Measurements from ENCODE around the gene GALNT17. TPM values are rescaled to one million over a fixed set of nuclear protein-coding genes. Genes with fewer than 3 reads are reported as not detected.

Gene GALNT17
- total and polyA plus RNA-seq, 2 experiments from 2014 or later: 2.3 to 4.6 TPM

- TF ChIP-seq CTCF (IDR thresholded peaks at IDR 0.05; ENCODE audit: low read depth, low read length): no peak
- no peaks in the 10 kb centered on the region for H3K4me1 ChIP-seq (ENCODE audit: low read depth)
- no peaks in the 10 kb centered on the region for H3K27me3 ChIP-seq
- no peak overlapping the region for H3K27ac ChIP-seq
- H3K4me3 ChIP-seq: no peak overlapping the region
- H3K9me3 ChIP-seq (ENCODE audit: low read depth): no peaks in the 10 kb centered on the region
- no peaks in the 10 kb centered on the region for H3K36me3 ChIP-seq
- no peak for DNase-seq (ENCODE audit: low read depth in 1 of 2, low spot score in 1 of 2)
Observed at GRCh38 chr7:71221049-71221448, 89.1 kb downstream of the GALNT17 start.

GRCh38 chr7:71221549-71221948, 89.6 kb downstream of the GALNT17 start:
- Histone ChIP-seq H3K27me3 (no peaks in the 10 kb centered on the region), H3K4me1 (ENCODE audit: low read depth) (no peaks in the 10 kb centered on the region), H3K36me3 (no peaks in the 10 kb centered on the region), H3K9me3 (ENCODE audit: low read depth) (no peaks in the 10 kb centered on the region), H3K4me3 (no peak overlapping the region), H3K27ac (no peak overlapping the region)
- no peak for TF ChIP-seq CTCF (IDR thresholded peaks at IDR 0.05; ENCODE audit: low read depth, low read length)
- no peak for DNase-seq (ENCODE audit: low read depth in 1 of 2, low spot score in 1 of 2)

- Histone ChIP-seq H3K4me1 (ENCODE audit: low read depth) (no peaks in the 10 kb centered on the region), H3K9me3 (ENCODE audit: low read depth) (no peaks in the 10 kb centered on the region), H3K27ac (no peak overlapping the region), H3K4me3 (no peak overlapping the region), H3K36me3 (no peaks in the 10 kb centered on the region), H3K27me3 (no peaks in the 10 kb centered on the region)
- DNase-seq (ENCODE audit: low read depth in 1 of 2, low spot score in 1 of 2): no peak
- no peak for TF ChIP-seq CTCF (IDR thresholded peaks at IDR 0.05; ENCODE audit: low read depth, low read length)
Observed at GRCh38 chr7:71227126-71227525, 95.2 kb downstream of the GALNT17 start.

- Histone ChIP-seq H3K27ac (no peak overlapping the region), H3K4me1 (ENCODE audit: low read depth) (no peaks in the 10 kb centered on the region), H3K27me3 (no peaks in the 10 kb centered on the region), H3K36me3 (no peaks in the 10 kb centered on the region), H3K4me3 (no peak overlapping the region), H3K9me3 (ENCODE audit: low read depth) (no peaks in the 10 kb centered on the region)
- DNase-seq (ENCODE audit: low read depth in 1 of 2, low spot score in 1 of 2): no peak
- TF ChIP-seq CTCF (IDR thresholded peaks at IDR 0.05; ENCODE audit: low read depth, low read length): no peak
Observed at GRCh38 chr7:71229148-71229547, 97.2 kb downstream of the GALNT17 start.

- Histone ChIP-seq H3K27me3 (no peaks in the 10 kb centered on the region), H3K27ac (no peak overlapping the region), H3K4me1 (ENCODE audit: low read depth) (no peaks in the 10 kb centered on the region), H3K9me3 (ENCODE audit: low read depth) (no peaks in the 10 kb centered on the region), H3K4me3 (no peak overlapping the region), H3K36me3 (no peaks in the 10 kb centered on the region)
- no peak for DNase-seq (ENCODE audit: low read depth in 1 of 2, low spot score in 1 of 2)
- TF ChIP-seq CTCF (IDR thresholded peaks at IDR 0.05; ENCODE audit: low read depth, low read length): no peak
Observed at GRCh38 chr7:71229699-71230098, 97.8 kb downstream of the GALNT17 start.

GRCh38 chr7:71235253-71235652, 103.3 kb downstream of the GALNT17 start:
- no peak overlapping the region for H3K27ac ChIP-seq

More at GRCh38 chr7:71235253-71235652, 103.3 kb downstream of the GALNT17 start:
- Histone ChIP-seq H3K36me3 (no peaks in the 10 kb centered on the region), H3K4me3 (no peak overlapping the region), H3K27me3 (no peaks in the 10 kb centered on the region), H3K9me3 (ENCODE audit: low read depth) (no peaks in the 10 kb centered on the region), H3K4me1 (ENCODE audit: low read depth) (peaks cover 25% of the 10 kb centered on the region)
- TF ChIP-seq CTCF (IDR thresholded peaks at IDR 0.05; ENCODE audit: low read depth, low read length): no peak
- DNase-seq (ENCODE audit: low read depth in 1 of 2, low spot score in 1 of 2): no peak
